Stomach (tissue), 4 donors: ENCODE data around the gene STXBP3.

ENCODE experiments used
- CTCF ChIP-seq, 7 experiments: fragments of 450-650 bp in 4 of 7; fragments of 200-600 bp in 3 of 7; sonication (generic) in 3 of 7; IDR thresholded peaks; one replicate each; pipeline ENCODE4 v1.5.1; 2016 to 2019; ENCODE audit warnings: antibody characterized with exemption in 7 of 7, control low read depth in 2 of 7, mild to moderate bottlenecking in 1 of 7
- EP300 ChIP-seq: sonication (generic); formaldehyde crosslinking; IDR thresholded peaks from one replicate; pipeline ENCODE4 v1.6.1; 2017; ENCODE audit warnings: antibody characterized with exemption

GRCh38 chr1:108851567-108851966 is 105.1 kb downstream of the STXBP3 start:
- no peak for TF ChIP-seq CTCF (IDR thresholded peaks at IDR 0.05)
- no peak for TF ChIP-seq EP300
